A549 (cell line): ENCODE data around the gene SNRPA1. TPM values are rescaled to one million over a fixed set of nuclear protein-coding genes. Genes with fewer than 3 reads are reported as not detected.

Experiments
- ATAC-seq, 2 experiments: fragments of 200-7000 bp in 1 of 2; fragments of >200 bp in 1 of 2; cut with Nextera tagmentation in 1 of 2; cut with Tn5 transposase in 1 of 2; 3 replicates each; pipeline versions ENCODE4 v1.8.0 to v1.9.1; 2018 to 2020; ENCODE audit warnings: mild to moderate bottlenecking in 1 of 2, moderate library complexity in 1 of 2
- CTCF ChIA-PET: fragments of 300-600 bp; sonication (Branson Sonifier 250); formaldehyde crosslinking; extraction: SDS; loops from one replicate; lab custom pipeline; 2021; ENCODE audit warnings: antibody characterized with exemption, inconsistent platforms; lab: Yijun Ruan, JAX
- POLR2A ChIA-PET: fragments of 350-600 bp; formaldehyde crosslinking; extraction: SDS; loops from one replicate; lab custom pipeline; 2021; ENCODE audit warnings: antibody characterized with exemption, inconsistent platforms; lab: Yijun Ruan, JAX
- DNase-seq, 2 experiments: peaks; one replicate each; pipeline versions ENCODE4 v3.0.0 to v3.0.0-alpha.2; 2011 to 2016; ENCODE audit warnings: low read depth in 1 of 2, low spot score in 1 of 2
- FAIRE-seq: peaks from 2 replicates; lab custom pipeline; 2011; peaks lifted over from hg19 to GRCh38; lab: Jason Lieb, UNC
- H3K27ac ChIP-seq, 2 experiments: fragments of >200 bp; sonication (Bioruptor Twin); formaldehyde crosslinking; 3 replicates each; pipeline ENCODE4 v1.5.1; 2016 to 2017
- H3K4me1 ChIP-seq: fragments of >200 bp; sonication (Bioruptor Twin); formaldehyde crosslinking; 3 replicates; pipeline ENCODE4 v1.6.1; 2016
- H3K4me2 ChIP-seq: fragments of >200 bp; sonication (Bioruptor Twin); formaldehyde crosslinking; 3 replicates; pipeline ENCODE4 v1.6.1; 2016
- H3K4me3 ChIP-seq: fragments of >200 bp; sonication (Bioruptor Twin); formaldehyde crosslinking; 3 replicates; pipeline ENCODE4 v1.5.1; 2016
- H3K9me3 ChIP-seq: fragments of >200 bp; sonication (Bioruptor Twin); formaldehyde crosslinking; 3 replicates; pipeline ENCODE4 v1.6.1; 2016
- BCL3 ChIP-seq: fragments of >200 bp; sonication (Bioruptor Twin); formaldehyde crosslinking; IDR thresholded peaks from 3 replicates; pipeline ENCODE4 v1.6.1; 2016
- BHLHE40 ChIP-seq: IDR thresholded peaks from 2 replicates; pipeline ENCODE4 v1.6.1; 2012; ENCODE audit warnings: low read depth, low read length, inconsistent platforms
- CBX2 ChIP-seq: fragments of 200-600 bp; sonication (generic); IDR thresholded peaks from 2 replicates; pipeline ENCODE4 v1.6.1; 2016; ENCODE audit warnings: low read depth, mild to moderate bottlenecking, borderline replicate concordance
- CBX8 ChIP-seq: fragments of 200-600 bp; sonication (generic); IDR thresholded peaks from 2 replicates; pipeline ENCODE4 v1.6.1; 2016
- CHD4 ChIP-seq: fragments of 200-600 bp; sonication (generic); IDR thresholded peaks from 2 replicates; pipeline ENCODE4 v1.6.1; 2016; ENCODE audit warnings: antibody characterized with exemption, mild to moderate bottlenecking, borderline replicate concordance
- CTCF ChIP-seq: fragments of >200 bp; sonication (Bioruptor Twin); formaldehyde crosslinking; IDR thresholded peaks from 3 replicates; pipeline ENCODE4 v1.5.1; 2016
- EHF ChIP-seq: fragments of 250-450 bp; sonication (Bioruptor Pico); IDR thresholded peaks from 2 replicates; pipeline ENCODE4 v1.5.0; 2020; ENCODE audit warnings: mild to moderate bottlenecking
- EP300 ChIP-seq, 2 experiments: fragments of >200 bp; sonication (Bioruptor Twin); formaldehyde crosslinking; IDR thresholded peaks; 2 replicates in 1 of 2; 3 replicates in 1 of 2; pipeline ENCODE4 v1.6.1; 2016 to 2017
- FOXS1 ChIP-seq: fragments of 250-450 bp; sonication (Bioruptor Pico); IDR thresholded peaks from 2 replicates; pipeline ENCODE4 v1.5.0; 2020; ENCODE audit warnings: mild to moderate bottlenecking, moderate library complexity
- HES2 ChIP-seq: fragments of >200 bp; sonication (Bioruptor Twin); formaldehyde crosslinking; IDR thresholded peaks from 2 replicates; pipeline ENCODE4 v1.6.1; 2016
- HOXA7 ChIP-seq: fragments of 250-450 bp; sonication (Bioruptor Pico); IDR thresholded peaks from 2 replicates; pipeline ENCODE4 v1.5.0; 2020; ENCODE audit warnings: mild to moderate bottlenecking, moderate library complexity
- HOXB13 ChIP-seq: fragments of 250-450 bp; sonication (Bioruptor Pico); IDR thresholded peaks from 2 replicates; pipeline ENCODE4 v1.5.0; 2020; ENCODE audit warnings: low read depth, mild to moderate bottlenecking, moderate library complexity
- HOXB5 ChIP-seq: fragments of 250-450 bp; sonication (Bioruptor Pico); IDR thresholded peaks from 2 replicates; pipeline ENCODE4 v1.5.0; 2020; ENCODE audit warnings: mild to moderate bottlenecking, moderate library complexity
- MAFK ChIP-seq: fragments of 450-650 bp; IDR thresholded peaks from 2 replicates; pipeline ENCODE4 v1.6.1; 2014; ENCODE audit not compliant: partially characterized antibody
- NR3C1 ChIP-seq: fragments of >200 bp; sonication (Bioruptor Twin); formaldehyde crosslinking; IDR thresholded peaks from 3 replicates; pipeline ENCODE4 v1.6.1; 2017
- PHF8 ChIP-seq: fragments of 200-600 bp; sonication (generic); IDR thresholded peaks from 2 replicates; pipeline ENCODE4 v1.6.1; 2016; ENCODE audit warnings: low read depth, mild to moderate bottlenecking, antibody characterized with exemption, moderate library complexity, borderline replicate concordance
- RFX5 ChIP-seq: fragments of 450-650 bp; IDR thresholded peaks from 2 replicates; pipeline ENCODE4 v1.7.1; 2014; ENCODE audit warnings: antibody characterized with exemption, mild to moderate bottlenecking, moderate library complexity
- RNF2 ChIP-seq: fragments of 200-600 bp; sonication (generic); IDR thresholded peaks from 2 replicates; pipeline ENCODE4 v1.6.1; 2016; ENCODE audit warnings: low read depth, mild to moderate bottlenecking, antibody characterized with exemption, moderate library complexity, borderline replicate concordance
- TP53 ChIP-seq: fragments of 250-450 bp; sonication (Bioruptor Pico); IDR thresholded peaks from 2 replicates; pipeline ENCODE4 v1.5.0; 2021; ENCODE audit warnings: mild to moderate bottlenecking, moderate library complexity
- ZSCAN20 ChIP-seq: fragments of 250-450 bp; sonication (Bioruptor Pico); IDR thresholded peaks from 2 replicates; pipeline ENCODE4 v1.8.0; 2022; ENCODE audit warnings: mild to moderate bottlenecking, moderate library complexity
- WGBS: methylation state at CpG from one replicate; pipeline ENCODE4 v1.1.6; 2017; ENCODE audit errors: missing lambda C conversion rate; 5-methylcytosine and 5-hydroxymethylcytosine counted together
- polyA plus RNA-seq, 4 experiments: library from polyadenylated mRNA; depleted of rRNA in 3 of 4; stranded (reverse); fragments of >200 nt; fragmentation: RNase III in 1 of 4; extraction: RNeasy Plus Mini Kit Qiagen cat#74134 plus additional on column Dnase treatment in 1 of 4; gene quantifications; 2 replicates in 3 of 4; 3 replicates in 1 of 4; pipeline ENCODE4 v1.2.3, GENCODE V29; 2011 to 2017

SNRPA1 gene
- polyA plus RNA-seq, 2 of the 4 experiments (the other 2 are of a cell fraction): 140 to 177 TPM

- FAIRE-seq (no peak), ATAC-seq (no peak), DNase-seq (peak in 1 of 2 experiments; percentile 47)
- TF ChIP-seq TP53 (CRISPR knock-in tag): no peak
- TF ChIP-seq RFX5: no peak
- TF ChIP-seq NR3C1: no peak
- TF ChIP-seq ZSCAN20 (CRISPR knock-in tag): no peak
- no peak for TF ChIP-seq PHF8
- no peak for TF ChIP-seq CBX2
- no peak for TF ChIP-seq HOXB13
- no peak for TF ChIP-seq HOXA7 (CRISPR knock-in tag)
- no peak for TF ChIP-seq HES2
- no peak for TF ChIP-seq HOXB5 (CRISPR knock-in tag)
- no peak for TF ChIP-seq CHD4
- TF ChIP-seq CTCF: no peak
- no peak for TF ChIP-seq EP300 (IDR thresholded peaks at IDR 0.05)
- no peak for TF ChIP-seq RNF2
- TF ChIP-seq FOXS1: no peak
- no peak for TF ChIP-seq CBX8
- TF ChIP-seq BCL3: no peak
- ChIA-PET CTCF (interaction anchor here (0.6 to 17.4 kb wide), 7 partner anchors 8 to 423 kb away, joined by 3 to 251 read pairs (median 5); no protein-coding TSS in a partner anchor), POLR2A (no interaction called here)
- Histone ChIP-seq H3K27ac (peak overlapping the region; percentile 91 to 97; a peak in 4 of 6 replicates), H3K4me2 (peak overlapping the region; percentile 92), H3K9me3 (no peaks in the 10 kb centered on the region), H3K4me3 (peak overlapping the region; percentile 95), H3K4me1 (peaks cover 35% of the 10 kb centered on the region)
- 62% methylated on average over 9 of the region's 9 CpGs for WGBS
Observed at GRCh38 chr15:101296418-101297405, 1.7 kb upstream of the SNRPA1 start.

GRCh38 chr15:101295607-101296161 lies 636 bp upstream of the SNRPA1 start:
- ChIA-PET POLR2A (interaction anchor here (1.0 to 1.7 kb wide), 5 partner anchors 19 to 356 kb away, joined by 3 to 6 read pairs (median 5); partner anchors contain the start of gene TM2D3), CTCF (interaction anchor here (0.6 to 17.4 kb wide), 11 partner anchors 8 to 422 kb away, joined by 3 to 251 read pairs (median 4); no protein-coding TSS in a partner anchor)
- peak; percentile 65; the same call in 1 of the 2 replicates for TF ChIP-seq PHF8
- no peak for TF ChIP-seq BHLHE40
- no peak for TF ChIP-seq HOXA7 (CRISPR knock-in tag)
- TF ChIP-seq MAFK: no peak
- no peak for TF ChIP-seq CHD4
- TF ChIP-seq EHF (CRISPR knock-in tag): no peak
- Histone ChIP-seq H3K27ac (peak overlapping the region; percentile 91 to 97), H3K4me1 (peaks cover 36% of the 10 kb centered on the region), H3K4me3 (peak overlapping the region; percentile 95), H3K9me3 (no peaks in the 10 kb centered on the region), H3K4me2 (peak overlapping the region; percentile 92)
- 6% methylated on average over 20 of the region's 20 CpGs for WGBS
- FAIRE-seq (no peak), DNase-seq (no peak), ATAC-seq (no peak)
